Measurements from ENCODE around the gene CNFN.
"Not testable (repeated sequence)": the region's sequence is repeated elsewhere in the genome, so short reads cannot be mapped to it uniquely, and the experiment has no call there.

Gene CNFN

DNA sequence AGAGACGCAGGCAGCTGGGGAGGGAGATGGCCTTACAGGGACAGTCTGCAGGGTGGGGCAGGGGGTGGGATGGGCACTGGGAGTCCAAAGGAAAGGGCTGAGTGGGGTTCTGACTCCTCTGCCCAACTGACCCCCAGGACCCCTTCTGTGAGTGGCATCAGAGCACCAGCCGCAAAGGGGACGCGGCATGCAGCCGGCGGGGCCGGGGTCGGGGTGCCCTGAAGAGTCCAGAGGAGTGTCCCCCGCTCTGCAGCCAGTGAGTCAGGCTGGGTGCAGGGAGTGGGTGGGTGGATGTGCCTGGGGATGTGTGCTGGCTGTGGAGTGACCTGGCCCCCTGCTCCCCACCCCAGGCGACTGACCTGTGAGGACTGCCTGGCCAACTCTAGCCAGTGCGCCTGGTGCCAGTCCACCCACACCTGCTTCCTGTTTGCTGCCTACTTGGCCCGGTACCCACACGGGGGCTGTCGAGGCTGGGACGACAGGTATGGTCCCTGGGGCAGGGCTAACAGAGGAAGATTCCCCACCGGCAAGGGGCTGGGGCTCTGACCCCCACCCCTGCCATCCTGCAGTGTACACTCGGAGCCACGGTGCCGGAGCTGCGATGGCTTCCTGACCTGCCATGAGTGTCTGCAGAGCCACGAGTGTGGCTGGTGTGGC, 38.9 kb downstream of the CNFN start:
- no peak for DNase-seq (ENCODE audit: low spot score)

DNA sequence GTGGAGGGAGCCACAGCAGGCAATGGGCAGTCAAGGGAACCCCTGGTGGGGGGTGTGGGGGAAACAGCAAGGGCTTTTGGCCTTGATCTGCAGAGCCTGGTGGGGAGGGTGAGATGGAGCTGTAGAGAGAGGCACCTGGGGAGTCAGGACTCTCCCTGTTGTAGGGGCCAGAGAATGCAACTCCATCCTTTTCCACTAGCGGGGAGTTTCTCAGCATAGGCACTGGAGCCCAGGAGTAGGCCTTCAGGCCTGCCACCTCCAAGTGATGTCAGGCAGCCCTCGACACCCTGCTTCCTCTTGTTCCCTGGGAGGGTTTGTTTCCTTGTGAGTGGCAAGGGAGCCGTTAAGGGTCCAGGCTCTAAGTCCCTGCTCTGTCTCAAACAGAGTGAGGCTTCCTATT, 39.7 kb downstream of the CNFN start:
- no peak for DNase-seq (ENCODE audit: low spot score)

DNA sequence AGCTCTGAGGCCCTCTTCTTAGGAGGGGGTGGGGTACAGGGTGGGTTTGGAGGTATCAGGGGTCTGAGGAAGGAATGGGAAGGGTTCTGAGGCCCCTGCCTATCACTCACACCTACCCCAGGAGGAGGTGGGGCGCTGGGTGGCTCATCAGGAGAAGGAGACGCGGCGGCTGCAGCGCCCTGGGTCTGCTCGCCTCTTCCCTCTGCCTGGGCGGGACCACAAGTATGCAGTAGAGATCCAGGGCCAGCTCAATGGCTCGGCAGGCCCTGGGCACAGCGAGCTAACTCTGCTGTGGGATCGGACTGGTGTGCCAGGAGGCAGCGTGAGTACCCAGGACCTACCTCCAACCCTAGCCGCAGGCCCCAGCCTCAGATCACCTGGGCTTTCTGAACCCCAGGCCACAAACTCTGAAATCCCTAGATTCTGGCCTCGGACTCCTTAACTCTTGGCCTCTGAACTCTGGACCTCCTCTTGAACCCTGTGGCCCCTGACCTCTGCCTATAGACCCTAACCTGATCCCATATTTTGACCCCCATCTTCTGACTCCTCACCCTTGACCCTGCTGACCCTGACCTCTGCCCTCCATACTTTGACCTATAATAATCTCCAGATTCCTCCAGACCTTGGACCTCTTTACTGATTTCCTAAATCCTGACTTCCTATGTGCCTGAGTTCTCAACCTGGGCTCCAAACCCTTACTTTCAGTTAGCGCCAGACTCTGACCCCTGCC, 40.6 kb downstream of the CNFN start:
- DNase-seq (ENCODE audit: low spot score): no peak

DNA sequence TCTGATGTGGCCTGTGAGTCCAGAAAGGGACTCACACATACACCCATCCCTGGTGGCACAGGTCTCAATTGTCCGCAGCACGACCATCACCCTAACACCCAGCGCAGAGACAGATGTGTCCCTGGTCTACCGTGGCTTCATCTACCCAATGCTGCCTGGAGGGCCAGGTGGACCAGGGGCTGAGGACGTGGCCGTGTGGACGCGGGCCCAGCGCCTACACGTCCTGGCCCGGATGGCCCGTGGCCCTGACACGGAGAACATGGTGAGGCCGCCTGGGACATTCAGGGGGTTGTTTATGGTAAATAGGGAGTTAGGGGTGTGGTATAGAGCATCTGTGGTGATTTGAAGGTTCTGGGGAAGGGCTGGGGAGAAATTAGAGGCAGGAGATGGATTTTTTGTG, 41.9 kb downstream of the CNFN start:
- DNase-seq (ENCODE audit: low spot score): no peak

DNA sequence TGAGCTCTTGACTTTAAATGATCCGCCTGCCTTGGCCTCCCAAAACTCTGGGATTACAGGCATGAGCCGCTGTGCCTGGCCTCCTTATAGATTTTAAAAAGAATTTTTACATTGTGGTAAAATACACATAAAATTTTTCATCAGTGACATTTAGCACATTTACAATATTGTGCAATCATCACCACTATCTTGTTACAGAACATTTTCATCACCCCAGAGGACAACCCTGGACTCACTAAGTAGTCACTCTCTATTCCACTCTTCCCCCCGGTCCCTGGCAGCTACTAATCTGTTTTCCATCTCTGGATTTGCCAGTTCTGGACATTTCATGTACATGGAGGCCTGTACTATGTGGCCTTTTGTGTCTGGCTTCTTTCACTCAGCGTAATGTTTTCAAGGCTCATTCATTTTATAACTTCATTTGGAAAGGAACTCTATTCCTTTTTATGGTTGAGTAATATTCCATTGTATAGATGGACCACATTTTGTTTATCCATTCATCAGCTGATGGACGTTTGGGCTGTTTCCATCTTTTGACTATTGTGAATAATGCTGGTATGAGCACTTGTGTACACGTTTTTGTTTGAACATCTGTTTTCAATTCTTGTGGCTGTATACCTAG, 44.8 kb downstream of the CNFN start:
- no peak for DNase-seq (ENCODE audit: low spot score)

DNA sequence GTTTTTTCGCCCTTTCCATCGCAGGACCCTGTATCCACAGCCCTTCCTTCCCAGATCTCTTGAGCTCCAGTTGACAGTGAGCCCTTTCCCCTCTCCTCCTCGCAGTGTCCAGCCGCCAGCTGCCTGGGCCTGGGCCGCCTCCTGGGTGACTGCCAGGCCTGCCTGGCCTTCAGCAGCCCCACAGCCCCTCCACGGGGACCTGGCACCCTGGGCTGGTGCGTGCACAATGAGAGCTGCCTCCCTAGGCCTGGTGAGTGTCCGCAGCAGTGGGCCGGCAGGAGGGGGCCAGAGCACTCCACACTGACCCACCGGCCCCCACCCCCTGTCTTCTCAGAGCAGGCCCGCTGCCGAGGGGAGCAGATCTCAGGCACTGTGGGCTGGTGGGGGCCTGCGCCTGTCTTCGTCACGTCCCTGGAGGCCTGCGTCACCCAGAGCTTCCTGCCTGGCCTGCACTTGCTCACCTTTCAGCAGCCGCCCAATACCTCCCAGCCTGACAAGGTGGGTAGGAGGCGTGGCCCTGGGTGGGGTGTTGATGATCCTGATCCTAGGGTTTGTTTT, 45.7 kb downstream of the CNFN start:
- no peak for DNase-seq (ENCODE audit: low spot score)

DNA sequence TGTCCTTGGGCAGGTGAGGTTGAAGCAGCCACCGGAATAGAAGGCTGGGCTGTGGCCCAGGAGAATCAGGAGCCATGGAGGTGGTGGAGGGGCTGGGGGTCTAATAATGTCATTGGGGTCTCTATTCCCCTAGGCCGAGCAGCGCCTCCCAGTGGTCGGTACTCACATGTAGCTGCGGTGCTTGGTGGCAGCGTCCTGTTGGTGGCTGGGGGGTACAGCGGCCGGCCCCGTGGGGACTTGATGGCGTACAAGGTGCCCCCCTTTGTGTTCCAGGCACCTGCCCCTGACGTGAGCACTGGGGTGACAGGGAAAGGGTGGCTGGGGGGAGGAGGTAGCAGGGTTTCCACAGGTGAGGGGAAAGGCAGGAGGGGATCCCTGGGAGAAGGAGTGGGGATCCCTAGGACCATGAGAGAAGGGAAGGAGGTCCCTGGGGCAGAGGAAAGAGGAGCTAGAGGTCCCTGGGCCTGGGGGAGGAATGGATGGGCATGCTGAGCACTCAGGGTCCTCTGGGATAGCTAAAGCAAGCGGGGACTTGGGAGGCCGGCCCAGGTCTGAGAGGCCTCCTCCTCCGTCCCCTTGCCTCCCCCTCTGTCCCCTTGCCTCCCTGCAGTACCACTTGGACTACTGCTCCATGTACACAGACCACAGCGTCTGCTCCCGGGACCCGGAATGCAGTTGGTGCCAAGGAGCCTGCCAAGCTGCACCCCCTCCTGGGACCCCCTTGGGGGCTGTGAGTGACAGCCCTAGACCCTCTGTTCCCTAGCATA, 46.6 kb downstream of the CNFN start:
- DNase-seq (ENCODE audit: low spot score): peak; percentile 29

DNA sequence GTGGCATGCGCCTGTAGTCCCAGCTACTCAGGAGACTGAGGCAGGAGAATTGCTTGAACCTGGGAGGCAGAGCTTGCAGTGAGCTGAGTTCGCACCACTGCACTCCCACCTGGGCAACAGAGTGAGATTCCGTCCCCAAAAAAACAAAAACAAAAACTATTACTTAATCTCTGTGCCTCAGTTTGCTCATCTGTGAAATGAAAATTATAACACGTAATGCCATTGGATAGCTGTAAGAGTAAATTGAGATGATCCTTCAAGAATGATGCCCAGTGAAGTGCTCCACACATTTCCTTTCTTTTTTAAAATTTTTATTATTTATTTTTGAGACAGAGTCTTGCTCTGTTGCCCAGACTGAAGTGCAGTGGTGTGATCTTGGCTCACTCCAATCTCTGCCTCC, 50.2 kb downstream of the CNFN start:
- DNase-seq (ENCODE audit: low spot score): not testable (repeated sequence)

DNA sequence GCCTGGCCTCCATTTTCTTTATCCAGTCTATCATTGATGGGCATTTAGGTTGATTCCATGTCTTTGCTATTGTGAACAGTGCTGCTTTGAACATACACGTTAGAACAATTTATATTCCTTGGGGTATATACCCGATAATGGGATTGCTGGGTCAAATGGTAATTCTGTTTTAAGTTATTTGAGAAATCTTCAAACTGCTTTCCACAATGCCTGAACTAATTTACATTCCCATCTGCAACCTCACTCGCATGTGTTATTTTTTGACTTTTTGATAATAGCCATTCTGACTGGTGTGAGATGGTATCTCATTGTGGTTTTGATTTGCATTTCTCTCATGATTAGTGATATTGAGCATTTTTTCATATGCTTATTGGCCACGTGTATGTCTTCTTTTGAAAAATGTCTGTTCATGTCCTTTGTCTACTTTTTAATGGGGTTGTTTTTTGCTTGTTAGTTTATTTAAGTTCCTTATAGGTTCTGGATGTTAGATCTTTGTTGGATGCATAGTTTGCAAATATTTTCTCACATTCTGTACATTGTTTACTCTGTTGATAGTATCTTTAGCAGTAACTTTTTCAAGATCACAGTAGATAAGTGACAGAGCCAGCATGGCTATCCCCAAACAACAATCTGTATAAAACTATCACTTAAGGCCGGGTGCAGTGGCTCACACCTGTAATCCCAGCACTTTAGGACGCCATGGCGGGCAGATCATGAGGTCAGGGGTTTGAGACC, 50.8 kb downstream of the CNFN start:
- not testable (repeated sequence) for DNase-seq (ENCODE audit: low spot score)
